GM18498 (cell line): Measurements from ENCODE around the gene BOD1L2.

Experiments
- ATAC-seq: cut with Tn5 transposase; IDR thresholded peaks from one replicate; pipeline ENCODE4 v1.9.1; 2021; ENCODE audit warnings: mild to moderate bottlenecking, moderate library complexity; ENCODE audit not compliant: unreplicated experiment

Gene BOD1L2

GRCh38 chr18:57149531-57149930 is 2.6 kb downstream of the BOD1L2 start:
- ATAC-seq = no peak

DNA sequence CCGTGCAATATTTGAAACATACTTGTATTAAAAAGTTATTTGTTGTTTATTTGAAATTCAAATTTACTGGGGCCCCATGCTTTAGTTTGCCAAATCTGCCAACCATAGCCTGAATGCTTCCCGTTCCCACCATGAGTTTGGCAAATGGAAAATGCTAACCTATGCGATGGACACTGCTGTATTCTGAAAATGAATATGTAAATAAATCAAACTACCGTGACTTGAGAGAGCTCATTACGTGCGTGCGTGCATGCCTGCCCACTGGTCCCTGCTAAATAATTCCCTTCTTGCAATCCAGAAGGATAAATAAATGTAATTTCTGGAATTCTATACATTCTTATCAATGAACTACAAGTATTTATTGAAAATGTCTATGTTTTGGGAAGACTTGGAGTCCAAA is 3.2 kb downstream of the BOD1L2 start:
- no peak for ATAC-seq

- no peak for ATAC-seq
Measured at GRCh38 chr18:57150828-57151227, 3.9 kb downstream of the BOD1L2 start.

DNA sequence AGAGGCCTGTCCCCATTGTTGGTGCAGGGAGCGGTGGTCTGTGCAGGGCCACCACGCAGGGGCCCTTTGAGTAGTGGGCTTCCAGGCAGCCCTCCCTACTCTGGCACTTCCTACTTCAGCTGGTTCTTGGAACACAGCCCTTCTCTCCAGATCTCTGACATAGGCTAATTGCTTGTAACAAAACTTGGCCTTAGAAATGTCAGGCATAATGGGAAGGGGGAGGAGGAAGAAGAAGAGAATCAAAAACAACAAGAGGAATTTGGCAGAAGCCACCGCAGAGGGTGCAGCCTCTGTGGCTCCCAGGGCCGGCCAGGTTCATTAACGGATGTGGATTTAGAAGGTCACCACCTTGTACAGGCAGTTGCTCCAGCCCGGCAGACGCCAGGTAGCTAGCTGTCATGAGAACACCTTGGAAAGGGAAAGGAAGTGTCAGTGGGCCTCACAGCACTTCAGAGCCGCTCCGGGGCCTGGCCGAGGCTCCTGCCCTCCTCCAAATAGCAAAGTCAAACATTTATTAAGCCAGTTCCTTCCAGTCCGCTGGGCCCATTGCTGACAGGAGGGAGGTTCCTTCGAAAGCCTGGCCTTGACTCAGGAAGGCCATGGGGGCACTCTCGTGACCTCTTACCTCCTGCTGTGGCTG is 7.4 kb downstream of the BOD1L2 start:
- no peak for ATAC-seq

- ATAC-seq = no peak
Measured at GRCh38 chr18:57164401-57164800, 17.5 kb downstream of the BOD1L2 start.

GRCh38 chr18:57167617-57168308 is 20.9 kb downstream of the BOD1L2 start:
- ATAC-seq = no peak

- no peak for ATAC-seq
Measured at GRCh38 chr18:57171026-57171425, 24.1 kb downstream of the BOD1L2 start.

DNA sequence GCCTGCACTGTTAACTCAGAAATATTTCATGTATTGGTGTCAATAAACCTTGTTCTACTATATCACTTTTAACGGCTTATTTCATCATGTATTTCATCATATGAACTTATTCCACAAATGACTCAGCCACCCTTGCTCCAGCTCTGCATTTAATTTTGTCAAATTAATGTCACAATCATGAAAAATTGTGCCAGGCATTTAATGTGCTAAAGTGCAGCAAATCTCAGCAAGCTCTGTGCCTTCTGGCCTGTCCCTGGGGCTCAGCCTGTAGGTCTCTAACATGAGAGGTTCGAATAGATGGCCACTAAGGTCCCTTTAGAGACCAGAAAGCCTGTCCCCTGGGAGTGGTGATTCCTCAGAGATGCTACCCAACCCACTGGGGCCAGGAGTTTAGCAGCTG is 28.6 kb downstream of the BOD1L2 start:
- ATAC-seq = no peak

DNA sequence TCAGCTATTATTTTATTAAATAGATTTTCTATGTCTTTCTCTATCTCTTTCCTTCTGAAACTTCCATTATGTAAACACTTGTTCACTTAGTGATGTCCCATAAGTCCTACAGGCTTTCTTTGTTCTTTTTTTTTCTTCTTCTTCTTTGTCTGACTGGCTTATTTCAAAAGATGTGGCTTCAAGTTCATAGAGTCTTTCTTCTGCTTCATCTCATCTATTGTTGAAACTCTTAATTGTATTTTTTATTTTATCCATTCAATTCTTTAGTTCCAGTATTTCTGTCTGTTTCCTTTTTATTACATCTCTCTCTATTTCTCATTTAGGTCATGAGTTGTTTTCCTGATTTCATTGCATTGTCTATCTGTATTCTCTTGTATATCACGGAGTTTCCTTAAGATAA is 38.5 kb downstream of the BOD1L2 start:
- no peak for ATAC-seq

DNA sequence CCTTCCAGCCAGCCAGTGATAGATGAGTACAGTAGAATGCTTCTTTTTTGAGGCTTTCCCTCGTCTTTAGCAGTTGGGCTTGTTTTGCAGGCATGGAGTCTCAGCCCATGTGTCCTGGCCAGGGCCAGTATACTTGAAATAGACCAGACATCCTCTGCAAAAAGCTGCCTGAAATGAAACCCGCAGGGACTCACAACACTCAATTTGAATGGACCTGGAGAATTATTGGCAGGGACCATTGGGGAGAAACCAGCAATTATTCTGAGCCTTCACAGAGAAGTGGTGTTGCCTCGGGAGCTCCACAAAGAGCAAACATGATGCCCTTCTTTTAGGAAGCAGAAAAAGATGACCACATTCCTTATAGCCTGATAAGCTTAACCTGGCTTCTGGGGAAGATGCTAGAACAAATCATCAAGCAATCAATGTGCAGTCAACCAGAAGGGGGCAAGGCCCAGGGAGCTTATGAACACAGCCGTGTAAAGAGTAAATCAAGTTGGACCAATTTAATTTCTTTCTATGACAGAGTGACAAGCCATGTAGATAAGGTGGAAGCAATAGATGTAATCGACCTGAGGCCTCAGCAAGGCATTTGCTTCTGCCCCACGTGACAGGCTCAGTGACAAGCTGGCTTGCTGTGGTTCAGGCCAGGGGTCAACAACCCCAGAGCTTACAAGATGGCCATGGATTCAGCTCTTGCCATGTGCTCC is 42.1 kb downstream of the BOD1L2 start:
- no peak for ATAC-seq

GRCh38 chr18:57190026-57190425 is 43.1 kb downstream of the BOD1L2 start:
- no peak for ATAC-seq

DNA sequence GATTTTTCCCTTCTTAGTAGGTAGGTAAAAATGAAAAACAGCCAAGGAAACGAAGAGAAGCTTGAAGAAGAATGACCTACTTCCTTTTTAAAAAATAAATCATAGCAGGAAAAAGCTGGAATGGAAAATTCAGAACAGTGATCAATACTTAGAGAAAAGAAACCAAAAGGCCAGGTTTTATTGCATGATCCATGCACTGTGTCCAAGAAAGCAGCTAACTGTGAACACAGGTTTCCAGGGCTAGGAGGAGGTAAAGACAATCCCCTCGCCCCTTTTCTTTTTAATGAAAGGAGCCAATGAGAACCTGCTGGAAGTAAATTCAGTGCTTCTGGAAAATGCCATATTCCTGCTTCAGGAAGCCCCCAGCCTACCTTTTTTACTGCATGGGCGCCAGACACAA is 47.2 kb downstream of the BOD1L2 start:
- ATAC-seq = no peak

GRCh38 chr18:57194622-57195021 is 47.7 kb downstream of the BOD1L2 start:
- no peak for ATAC-seq

GRCh38 chr18:57195341-57195740 is 48.5 kb downstream of the BOD1L2 start:
- ATAC-seq = no peak

- no peak for ATAC-seq
Measured at GRCh38 chr18:57197261-57197660, 50.4 kb downstream of the BOD1L2 start.

- no peak for ATAC-seq
Measured at GRCh38 chr18:57198073-57198472, 51.2 kb downstream of the BOD1L2 start.
